Measurements from ENCODE around the gene ESRP2.

GRCh38 chr16:68223072-68223471, 12.9 kb downstream of the ESRP2 start:
- no peak for TF ChIP-seq TAF1 (IDR thresholded peaks at IDR 0.05; ENCODE audit: borderline replicate concordance, insufficient read depth, low read length)
- no peak for TF ChIP-seq REST (IDR thresholded peaks at IDR 0.05; ENCODE audit: insufficient read depth in 1 of 2, low read depth in 2 of 2, low read length in 2 of 2)
- no peak for TF ChIP-seq SIN3A (IDR thresholded peaks at IDR 0.05; ENCODE audit: borderline replicate concordance, insufficient read depth, low read length)
- no peak for TF ChIP-seq POLR2AphosphoS5 (IDR thresholded peaks at IDR 0.05; ENCODE audit: low read depth, low read length)

Measured in PFSK-1 (cell line).